B cell (primary cell): Measurements from ENCODE around the gene CC2D2A.

Experiments used
- CTCF ChIP-seq: fragments of 200-600 bp; IDR thresholded peaks from one replicate; pipeline ENCODE4 v1.8.0; 2022; ENCODE audit warnings: antibody characterized with exemption, mild to moderate bottlenecking
- EZH2 ChIP-seq: IDR thresholded peaks from 2 replicates; pipeline ENCODE4 v1.6.1; 2012; ENCODE audit warnings: borderline replicate concordance, low read depth, mild to moderate bottlenecking, moderate library complexity, low read length; ENCODE audit not compliant: insufficient read depth, poor library complexity, severe bottlenecking

- TF ChIP-seq CTCF = no peak
- TF ChIP-seq EZH2 = no peak
Measured at GRCh38 chr4:15443371-15444160, 26.1 kb upstream of the CC2D2A start.
